ENCODE results near the gene EWSR1. TPM values are rescaled to one million over a fixed set of nuclear protein-coding genes. Genes with fewer than 3 reads are reported as not detected.

EWSR1 gene
- total RNA-seq, 4 donors from 2014 or later: 128 to 169 (median 149) TPM

GRCh38 chr22:29251265-29251664 lies 16.8 kb upstream of the EWSR1 start:
- peak in 1 of 2 donors; percentile 53 for DNase-seq (ENCODE audit: low spot score in 2 of 2)
- intact Hi-C loops (cut with DNase I; ENCODE audit: low total_unique reads): no loop called here
- 96 to 98% methylated on average over 5 of the region's 5 CpGs for WGBS, 2 donors
- TF ChIP-seq POLR2A (IDR thresholded peaks at IDR 0.05): no peak
- no peak for TF ChIP-seq CTCF (IDR thresholded peaks at IDR 0.05)
- no peak overlapping the region for H3K4me3 ChIP-seq (ENCODE audit: low read depth, poor library complexity, severe bottlenecking)

DNA sequence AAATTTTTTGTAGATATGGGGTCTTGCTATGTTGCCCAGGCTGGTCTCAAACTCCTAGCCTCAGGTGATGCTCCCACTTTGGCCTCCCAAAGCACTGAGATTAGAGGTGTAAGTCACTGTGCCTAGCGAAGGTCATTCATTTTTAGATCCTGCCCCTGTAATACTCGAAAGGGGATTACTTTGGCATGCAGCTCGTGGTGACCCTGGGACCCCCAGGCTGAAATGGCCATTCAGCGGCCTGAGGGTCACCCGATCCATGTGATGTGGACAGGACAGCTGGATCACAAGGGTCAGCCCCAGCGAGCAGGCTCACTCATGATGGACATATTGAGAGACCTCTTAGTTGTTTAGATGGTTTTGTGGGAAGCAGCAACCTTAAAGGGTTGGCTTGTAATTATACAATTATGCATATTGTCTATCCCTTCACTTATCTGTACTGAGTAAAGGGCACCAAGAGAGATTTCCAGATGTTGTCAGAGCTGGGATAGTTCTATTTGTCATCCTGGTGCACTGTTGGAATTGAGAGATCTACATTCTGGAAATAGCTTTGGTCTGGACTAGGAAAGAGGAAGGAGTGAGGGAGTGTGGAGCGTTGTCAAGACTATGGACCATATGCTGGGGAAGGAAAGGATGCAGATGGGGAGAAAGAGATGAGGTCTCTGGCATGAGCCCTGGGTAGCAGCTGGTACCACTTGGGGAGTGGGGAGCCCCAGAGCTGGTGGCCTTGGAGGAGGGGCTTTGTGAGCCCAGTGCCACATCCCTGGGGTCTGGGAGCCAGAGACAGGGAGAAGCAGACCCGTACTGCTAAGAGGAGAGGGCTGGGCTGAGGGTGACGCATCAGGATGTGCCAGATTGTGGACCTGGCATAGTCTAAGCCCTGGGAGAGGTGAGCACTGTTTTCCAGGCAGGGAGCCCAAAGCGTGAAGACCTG lies 15.8 kb upstream of the EWSR1 start:
- intact Hi-C loops (cut with DNase I; ENCODE audit: low total_unique reads): no loop called here
- peak in 1 of 2 donors; percentile 43 for DNase-seq (ENCODE audit: low spot score in 2 of 2)

GRCh38 chr22:29253561-29254285 lies 14.3 kb upstream of the EWSR1 start:
- no peak overlapping the region for H3K4me3 ChIP-seq (ENCODE audit: low read depth, poor library complexity, severe bottlenecking)
- intact Hi-C loops (cut with DNase I; ENCODE audit: low total_unique reads): no loop called here
- peak in 1 of 2 donors; percentile 78 for DNase-seq (ENCODE audit: low spot score in 2 of 2)
- TF ChIP-seq POLR2A (IDR thresholded peaks at IDR 0.05): no peak
- WGBS, 2 donors: 69 to 72% methylated on average over 12 to 14 of the region's 14 CpGs

More for the DNA sequence above, 15.8 kb upstream of the EWSR1 start:
- no peak for TF ChIP-seq POLR2A (IDR thresholded peaks at IDR 0.05)
- no peak for TF ChIP-seq CTCF (IDR thresholded peaks at IDR 0.05)
- H3K4me3 ChIP-seq (ENCODE audit: low read depth, poor library complexity, severe bottlenecking): no peak overlapping the region
- WGBS, 2 donors: 81 to 88% methylated on average over 10 of the region's 10 CpGs

DNA sequence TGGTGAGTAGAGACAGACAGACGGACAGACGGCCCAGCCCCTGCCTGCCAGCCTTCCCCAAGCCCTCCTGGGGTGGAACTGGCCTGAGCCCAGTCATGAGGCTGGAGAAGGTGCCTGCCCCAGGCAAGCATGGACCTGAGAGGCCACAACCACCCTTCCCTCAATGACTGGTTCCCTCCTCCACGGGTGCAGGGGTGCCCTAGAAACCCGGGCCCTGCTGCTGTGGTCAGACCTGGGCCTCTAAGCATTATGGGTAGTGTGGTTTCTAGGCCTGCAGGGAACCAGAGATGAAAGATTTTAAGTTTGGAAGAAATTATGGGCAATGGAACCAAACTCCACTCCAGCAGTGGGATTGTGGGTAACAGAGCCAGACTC lies 13.8 kb upstream of the EWSR1 start:
- no peak for DNase-seq (ENCODE audit: low spot score in 2 of 2)
- TF ChIP-seq POLR2A (IDR thresholded peaks at IDR 0.05) (no peak), CTCF (IDR thresholded peaks at IDR 0.05) (no peak)
- intact Hi-C loops (cut with DNase I; ENCODE audit: low total_unique reads): no loop called here
- H3K4me3 ChIP-seq (ENCODE audit: low read depth, poor library complexity, severe bottlenecking): no peak overlapping the region
- WGBS, 2 donors: 58 to 71% methylated on average over 4 of the region's 4 CpGs

GRCh38 chr22:29255064-29255621 lies 12.9 kb upstream of the EWSR1 start:
- WGBS, 2 donors: 96 to 99% methylated on average over 11 of the region's 11 CpGs
- TF ChIP-seq POLR2A (IDR thresholded peaks at IDR 0.05) (no peak), CTCF (IDR thresholded peaks at IDR 0.05) (no peak)
- intact Hi-C loops (cut with DNase I; ENCODE audit: low total_unique reads): no loop called here
- H3K4me3 ChIP-seq (ENCODE audit: low read depth, poor library complexity, severe bottlenecking): no peak overlapping the region
- no peak for DNase-seq (ENCODE audit: low spot score in 2 of 2)
